Chondrocyte (in vitro differentiated cells): ENCODE data around the gene DHX58. TPM values are rescaled to one million over a fixed set of nuclear protein-coding genes. Genes with fewer than 3 reads are reported as not detected.

Source experiments
- DNase-seq: peaks from one replicate; pipeline ENCODE4 v3.0.0; 2021; ENCODE audit warnings: mixed read lengths, low spot score
- H3K27ac Mint-ChIP-seq: one replicate; pipeline ENCODE4 v1.8.0; 2021; ENCODE audit warnings: mild to moderate bottlenecking, moderate library complexity, mixed read lengths; ENCODE audit not compliant: unreplicated experiment
- H3K27me3 Mint-ChIP-seq: 2 replicates; pipeline ENCODE4 v1.8.0; 2021; ENCODE audit warnings: low read depth, mixed read lengths
- H3K36me3 Mint-ChIP-seq: 2 replicates; pipeline ENCODE4 v1.8.0; 2021; ENCODE audit warnings: low read depth, mixed read lengths
- H3K4me1 Mint-ChIP-seq: 2 replicates; pipeline ENCODE4 v1.8.0; 2021; ENCODE audit warnings: low read depth, mild to moderate bottlenecking, mixed read lengths
- H3K4me3 Mint-ChIP-seq: one replicate; pipeline ENCODE4 v1.8.0; 2021; ENCODE audit warnings: mild to moderate bottlenecking, moderate library complexity, mixed read lengths; ENCODE audit not compliant: unreplicated experiment
- H3K9me3 Mint-ChIP-seq: 2 replicates; pipeline ENCODE4 v1.8.0; 2021; ENCODE audit warnings: low read depth, mixed read lengths
- CTCF ChIP-seq: fragments of 200-600 bp; sonication (generic); IDR thresholded peaks from 2 replicates; pipeline ENCODE4 v1.5.0; 2021; ENCODE audit warnings: antibody characterized with exemption, mild to moderate bottlenecking, moderate library complexity
- total RNA-seq: library from RNA; stranded (reverse); gene quantifications from 3 replicates; pipeline ENCODE4 v1.2.1, GENCODE V29; 2021

DHX58 gene
- total RNA-seq, 1 donor from 2014 or later: 0.55 TPM

DNA sequence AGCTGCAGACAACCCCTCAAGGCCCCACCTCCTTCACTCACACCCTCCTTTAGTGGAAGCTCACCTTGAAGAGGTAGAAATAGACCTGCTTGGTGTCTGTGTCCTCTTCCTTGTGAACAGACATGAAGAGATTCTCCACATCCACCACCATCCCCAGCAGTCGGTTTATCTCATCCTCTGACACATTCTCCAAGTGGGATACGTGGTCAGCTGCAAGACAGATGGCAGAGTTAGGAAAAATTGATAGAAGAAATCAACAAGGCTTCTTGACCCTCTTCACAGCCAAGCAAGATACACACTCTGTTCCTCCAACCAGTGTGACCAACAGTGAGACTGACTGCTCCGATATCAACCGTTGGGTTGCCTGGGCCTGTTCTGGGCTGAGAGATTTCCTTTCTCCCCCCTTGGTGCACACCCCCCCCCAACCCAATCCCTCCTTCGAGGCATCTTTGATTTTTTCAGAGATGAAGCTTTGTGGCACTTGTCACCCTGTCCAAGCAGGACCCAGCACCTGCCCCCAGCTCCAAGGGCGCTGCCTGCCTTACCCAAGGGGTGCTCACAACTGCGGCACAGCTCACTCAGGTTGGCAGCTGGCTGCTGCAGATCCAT, 7.8 kb upstream of the DHX58 start:
- H3K36me3 Mint-ChIP-seq: peaks cover 9% of the 10 kb centered on the region
- no peak overlapping the region for H3K27ac Mint-ChIP-seq

GRCh38 chr17:42119301-42119700, 6.8 kb upstream of the DHX58 start:
- H3K27me3 Mint-ChIP-seq: no peaks in the 10 kb centered on the region
- H3K9me3 Mint-ChIP-seq: no peaks in the 10 kb centered on the region
- peaks cover 21% of the 10 kb centered on the region for H3K4me1 Mint-ChIP-seq
- peaks cover 11% of the 10 kb centered on the region for H3K36me3 Mint-ChIP-seq
- no peak overlapping the region for H3K27ac Mint-ChIP-seq
- no peak for DNase-seq
- no peak for TF ChIP-seq CTCF
- no peak overlapping the region for H3K4me3 Mint-ChIP-seq

More for the DNA sequence above, 7.8 kb upstream of the DHX58 start:
- no peaks in the 10 kb centered on the region for H3K9me3 Mint-ChIP-seq
- H3K4me3 Mint-ChIP-seq: peak overlapping the region; percentile 56
- TF ChIP-seq CTCF: no peak
- no peaks in the 10 kb centered on the region for H3K27me3 Mint-ChIP-seq
- H3K4me1 Mint-ChIP-seq: peaks cover 21% of the 10 kb centered on the region
- no peak for DNase-seq

DNA sequence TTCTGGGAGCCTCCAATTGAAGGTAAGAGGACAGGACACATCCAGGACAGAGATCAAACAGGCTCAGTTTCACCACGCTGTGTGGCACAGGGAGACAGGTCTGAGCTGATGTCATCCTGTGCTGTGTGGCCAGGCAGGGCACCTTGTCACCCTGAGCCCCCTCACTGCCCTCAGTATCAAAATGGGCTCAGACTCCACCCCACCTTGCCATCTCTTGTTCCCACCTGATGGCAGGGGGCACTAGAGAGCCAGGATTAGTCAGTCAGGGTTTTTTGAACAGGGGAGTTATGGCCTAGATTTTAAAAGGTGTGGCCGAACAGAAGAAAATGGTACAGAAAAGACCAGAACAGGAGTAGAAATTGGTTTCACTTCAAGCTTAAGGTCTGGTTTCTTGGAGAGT, 6.0 kb upstream of the DHX58 start:
- H3K36me3 Mint-ChIP-seq: peaks cover 13% of the 10 kb centered on the region
- peaks cover 21% of the 10 kb centered on the region for H3K4me1 Mint-ChIP-seq
- no peak for DNase-seq
- H3K4me3 Mint-ChIP-seq: no peak overlapping the region
- no peaks in the 10 kb centered on the region for H3K9me3 Mint-ChIP-seq
- H3K27ac Mint-ChIP-seq: no peak overlapping the region
- TF ChIP-seq CTCF: peak; percentile 69
- no peaks in the 10 kb centered on the region for H3K27me3 Mint-ChIP-seq

GRCh38 chr17:42118126-42118510, 5.6 kb upstream of the DHX58 start:
- no peak overlapping the region for H3K27ac Mint-ChIP-seq

GRCh38 chr17:42117397-42118125, 5.0 kb upstream of the DHX58 start:
- no peaks in the 10 kb centered on the region for H3K27me3 Mint-ChIP-seq
- DNase-seq: no peak

More at GRCh38 chr17:42118126-42118510, 5.6 kb upstream of the DHX58 start:
- H3K4me1 Mint-ChIP-seq: peaks cover 21% of the 10 kb centered on the region
- TF ChIP-seq CTCF: no peak
- no peak overlapping the region for H3K4me3 Mint-ChIP-seq
- H3K27me3 Mint-ChIP-seq: no peaks in the 10 kb centered on the region
- H3K9me3 Mint-ChIP-seq: no peaks in the 10 kb centered on the region
- H3K36me3 Mint-ChIP-seq: peaks cover 14% of the 10 kb centered on the region
- no peak for DNase-seq

More at GRCh38 chr17:42117397-42118125, 5.0 kb upstream of the DHX58 start:
- no peaks in the 10 kb centered on the region for H3K9me3 Mint-ChIP-seq
- no peak for TF ChIP-seq CTCF
- no peak overlapping the region for H3K27ac Mint-ChIP-seq
- H3K4me3 Mint-ChIP-seq: no peak overlapping the region
- peaks cover 14% of the 10 kb centered on the region for H3K36me3 Mint-ChIP-seq
- H3K4me1 Mint-ChIP-seq: peaks cover 21% of the 10 kb centered on the region
